Measurements from ENCODE around the gene PPP4R2.

The PPP4R2 gene

DNA sequence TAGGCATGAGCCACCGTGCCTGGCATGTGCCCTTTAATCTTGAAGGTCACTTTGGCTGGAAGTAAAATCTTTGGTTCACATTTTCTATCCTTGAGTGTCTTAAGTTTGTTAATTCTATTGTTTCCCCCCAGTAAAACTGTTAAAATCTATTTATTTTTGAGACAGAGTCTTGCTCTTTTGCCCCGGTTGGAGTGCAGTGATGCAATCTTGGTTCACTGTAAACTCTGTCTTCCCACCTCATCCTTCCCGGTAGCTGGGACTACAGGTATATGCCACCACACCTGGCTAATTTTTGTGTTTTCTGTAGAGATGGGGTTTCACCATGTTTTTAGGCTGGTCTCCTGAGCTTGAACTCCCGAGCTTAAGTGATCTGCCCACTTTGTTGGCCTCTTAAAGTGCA is 7.7 kb downstream of the PPP4R2 start:
- H3K4me3 ChIP-seq (replicated peaks in 1 of 2; ENCODE audit: low read depth in 2 of 2, low read length in 2 of 2): no peak overlapping the region
- TF ChIP-seq, protein P1, sequence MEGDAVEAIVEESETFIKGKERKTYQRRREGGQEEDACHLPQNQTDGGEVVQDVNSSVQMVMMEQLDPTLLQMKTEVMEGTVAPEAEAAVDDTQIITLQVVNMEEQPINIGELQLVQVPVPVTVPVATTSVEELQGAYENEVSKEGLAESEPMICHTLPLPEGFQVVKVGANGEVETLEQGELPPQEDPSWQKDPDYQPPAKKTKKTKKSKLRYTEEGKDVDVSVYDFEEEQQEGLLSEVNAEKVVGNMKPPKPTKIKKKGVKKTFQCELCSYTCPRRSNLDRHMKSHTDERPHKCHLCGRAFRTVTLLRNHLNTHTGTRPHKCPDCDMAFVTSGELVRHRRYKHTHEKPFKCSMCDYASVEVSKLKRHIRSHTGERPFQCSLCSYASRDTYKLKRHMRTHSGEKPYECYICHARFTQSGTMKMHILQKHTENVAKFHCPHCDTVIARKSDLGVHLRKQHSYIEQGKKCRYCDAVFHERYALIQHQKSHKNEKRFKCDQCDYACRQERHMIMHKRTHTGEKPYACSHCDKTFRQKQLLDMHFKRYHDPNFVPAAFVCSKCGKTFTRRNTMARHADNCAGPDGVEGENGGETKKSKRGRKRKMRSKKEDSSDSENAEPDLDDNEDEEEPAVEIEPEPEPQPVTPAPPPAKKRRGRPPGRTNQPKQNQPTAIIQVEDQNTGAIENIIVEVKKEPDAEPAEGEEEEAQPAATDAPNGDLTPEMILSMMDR (IDR thresholded peaks at IDR 0.05; ENCODE audit: low read depth, low read length): no peak
- no peak for DNase-seq (ENCODE audit: low read depth in 2 of 2)

DNA sequence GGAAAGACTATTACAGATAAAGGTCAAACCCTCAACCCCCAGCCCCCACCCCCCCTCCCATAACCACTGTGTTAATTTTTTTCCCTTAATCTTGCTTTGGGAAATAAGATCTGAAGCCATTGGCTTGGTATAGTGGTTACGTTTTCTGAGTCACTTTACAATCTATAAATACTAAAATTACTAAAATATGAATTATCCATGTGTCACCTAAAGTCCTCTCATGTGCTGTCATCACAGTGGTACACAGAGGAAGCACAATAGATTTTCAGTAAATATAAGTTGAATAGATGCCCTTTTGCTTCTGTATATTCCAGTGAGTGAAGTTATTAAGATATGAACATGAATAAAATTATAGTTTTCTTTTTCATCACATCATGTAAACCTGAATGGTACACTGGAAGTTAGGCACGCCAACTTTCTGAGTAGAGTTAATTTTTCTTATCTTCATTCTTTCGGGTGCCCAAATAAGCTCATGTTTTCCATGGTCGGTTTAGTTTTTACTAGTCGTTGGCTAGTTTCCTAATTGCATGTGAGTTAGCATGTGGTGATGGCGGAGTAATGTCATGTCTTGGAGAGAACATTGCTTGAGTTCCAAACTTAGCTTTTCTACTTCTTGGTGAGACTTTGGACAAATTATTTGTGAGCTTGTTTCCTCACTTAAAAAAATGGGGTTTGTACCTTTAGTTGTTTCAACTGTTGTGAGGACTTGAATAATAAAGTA is 11.5 kb downstream of the PPP4R2 start:
- H3K4me3 ChIP-seq (replicated peaks in 1 of 2; ENCODE audit: low read depth in 2 of 2, low read length in 2 of 2): no peak overlapping the region
- TF ChIP-seq, protein P1 (IDR thresholded peaks at IDR 0.05; ENCODE audit: low read depth, low read length): no peak
- no peak for DNase-seq (ENCODE audit: low read depth in 2 of 2)

DNA sequence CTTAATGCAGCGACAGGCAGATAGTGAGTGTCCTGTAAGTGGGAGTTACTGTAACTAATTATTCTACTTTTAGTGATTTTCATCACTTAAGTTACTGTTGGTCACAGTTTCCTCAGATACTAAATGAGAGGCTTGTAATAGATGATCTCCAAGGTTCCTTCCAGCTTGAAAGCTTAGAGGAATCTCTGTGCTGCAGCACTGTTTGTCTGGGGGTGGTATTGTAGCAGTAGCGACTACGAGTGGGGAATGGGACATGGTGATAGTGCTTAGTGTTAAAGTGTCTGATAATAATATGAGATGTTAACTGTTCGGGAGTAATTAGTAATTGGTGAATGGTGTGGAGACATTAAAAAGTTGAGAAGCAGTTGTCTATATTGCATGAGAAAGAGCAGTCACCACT is 12.4 kb downstream of the PPP4R2 start:
- DNase-seq (ENCODE audit: low read depth in 2 of 2): no peak
- H3K4me3 ChIP-seq (replicated peaks in 1 of 2; ENCODE audit: low read depth in 2 of 2, low read length in 2 of 2): no peak overlapping the region
- TF ChIP-seq, protein P1 (IDR thresholded peaks at IDR 0.05; ENCODE audit: low read depth, low read length): no peak

DNA sequence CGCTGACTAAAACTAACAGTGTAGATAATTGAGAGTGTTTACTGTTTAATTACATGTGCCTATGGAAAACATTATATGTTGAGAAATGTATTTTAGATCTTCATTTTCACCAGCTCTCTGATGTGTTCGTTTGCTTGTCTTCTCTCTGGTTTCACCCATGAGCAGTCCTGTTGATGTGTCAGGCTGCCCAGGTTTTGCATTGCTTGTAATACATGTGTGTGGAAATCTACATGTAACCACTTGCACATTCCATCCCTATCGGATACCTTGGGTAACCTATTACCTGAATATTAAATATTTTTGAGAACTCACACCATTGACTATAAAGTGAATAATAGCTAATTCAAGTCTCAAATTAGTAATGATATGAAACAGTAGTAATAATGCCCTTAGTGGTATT is 13.1 kb downstream of the PPP4R2 start:
- no peak for DNase-seq (ENCODE audit: low read depth in 2 of 2)
- no peak overlapping the region for H3K4me3 ChIP-seq (replicated peaks in 1 of 2; ENCODE audit: low read depth in 2 of 2, low read length in 2 of 2)
- TF ChIP-seq, protein P1 (IDR thresholded peaks at IDR 0.05; ENCODE audit: low read depth, low read length): no peak

DNA sequence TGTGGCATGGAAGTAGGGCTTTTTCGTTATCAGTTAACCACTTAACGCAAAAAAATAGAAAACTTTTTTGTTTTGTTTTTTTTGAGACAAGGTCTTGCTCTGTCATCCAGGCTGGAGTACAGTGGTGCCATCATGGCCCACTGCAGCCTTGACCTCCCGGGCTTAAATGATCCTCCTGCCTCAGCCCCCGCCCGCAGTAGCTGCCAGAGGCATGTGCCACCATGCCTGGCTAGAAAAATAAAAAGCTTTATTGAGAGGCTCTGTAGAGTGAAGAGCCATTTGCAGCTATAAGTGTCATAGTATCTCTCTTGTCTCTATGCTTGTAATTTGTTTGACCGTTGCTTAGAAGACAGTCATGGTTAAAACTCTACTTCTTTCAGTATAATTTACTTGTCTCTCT is 13.5 kb downstream of the PPP4R2 start:
- TF ChIP-seq, protein P1 (IDR thresholded peaks at IDR 0.05; ENCODE audit: low read depth, low read length): no peak
- no peak overlapping the region for H3K4me3 ChIP-seq (replicated peaks in 1 of 2; ENCODE audit: low read depth in 2 of 2, low read length in 2 of 2)
- no peak for DNase-seq (ENCODE audit: low read depth in 2 of 2)

DNA sequence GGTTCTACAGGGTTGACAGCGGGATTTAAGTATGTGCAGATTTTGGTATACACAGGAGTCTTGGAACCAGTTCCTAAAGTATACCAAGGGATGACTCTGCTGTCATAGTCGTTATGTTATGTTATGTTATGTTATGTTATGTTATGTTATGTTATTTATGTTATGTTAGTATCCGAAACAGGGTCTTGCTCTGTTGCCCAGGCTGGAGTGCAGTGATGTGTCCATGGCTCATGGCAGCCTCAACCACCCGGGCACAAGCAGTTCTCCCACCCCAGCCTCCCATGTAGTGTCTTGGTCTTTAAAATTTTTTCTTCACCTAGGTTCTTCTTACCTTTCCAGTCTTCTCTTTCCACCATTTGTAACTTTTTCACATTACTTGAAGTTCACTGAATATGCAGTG is 21.7 kb downstream of the PPP4R2 start:
- no peak overlapping the region for H3K4me3 ChIP-seq (replicated peaks in 1 of 2; ENCODE audit: low read depth in 2 of 2, low read length in 2 of 2)
- TF ChIP-seq, protein P1 (IDR thresholded peaks at IDR 0.05; ENCODE audit: low read depth, low read length): no peak
- no peak for DNase-seq (ENCODE audit: low read depth in 2 of 2)
